ENCODE measurements around the gene CBLN2. TPM values are rescaled to one million over a fixed set of nuclear protein-coding genes. Genes with fewer than 3 reads are reported as not detected.

CBLN2 gene
- total RNA-seq = 280 TPM

DNA sequence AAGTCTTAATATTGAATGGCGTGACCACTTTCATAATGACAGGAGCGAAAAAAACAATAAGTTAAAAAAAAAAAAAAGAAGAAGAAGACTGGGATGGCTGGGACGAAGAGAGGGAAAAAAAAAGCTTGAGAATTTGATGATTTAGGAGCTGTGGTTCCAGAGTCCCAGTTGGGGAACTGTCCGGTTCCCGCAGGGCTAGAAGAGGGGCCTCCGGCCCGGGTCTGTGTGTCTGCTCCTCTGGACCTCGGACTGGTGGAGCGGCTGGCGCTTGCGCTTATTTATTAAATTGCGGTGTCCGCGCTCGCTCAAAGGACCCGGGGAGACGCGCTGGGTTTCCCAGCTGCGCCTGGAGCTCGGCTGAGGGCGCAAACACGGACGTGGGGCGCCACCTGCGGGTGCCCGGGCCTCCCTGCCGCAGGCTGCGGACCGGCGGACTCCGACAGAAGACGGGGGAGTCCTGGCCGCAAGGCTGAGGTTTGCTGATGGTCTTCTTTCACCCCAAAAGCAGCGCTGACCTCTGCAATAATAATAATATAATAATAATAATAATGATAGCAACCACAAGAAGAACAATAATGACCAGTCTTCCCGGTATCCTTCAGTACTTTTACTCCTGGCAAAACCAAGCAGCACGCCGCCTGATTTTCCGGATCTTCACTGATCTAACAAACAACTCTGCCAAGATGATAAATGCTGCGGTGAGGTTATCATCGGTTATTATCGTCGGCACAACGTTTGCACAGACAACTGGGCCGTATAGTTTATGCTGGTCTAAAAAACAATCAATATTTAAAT is at the start of gene CBLN2:
TSS of gene CBLN2 (minus strand) at position 251 of the 795 bp plus-strand sequence. CDS start 2,182 bp downstream, outside the sequence.
- FAIRE-seq (no peak), DNase-seq (ENCODE audit: low spot score in 2 of 2) (peak; percentile 77 to 79)

DNA sequence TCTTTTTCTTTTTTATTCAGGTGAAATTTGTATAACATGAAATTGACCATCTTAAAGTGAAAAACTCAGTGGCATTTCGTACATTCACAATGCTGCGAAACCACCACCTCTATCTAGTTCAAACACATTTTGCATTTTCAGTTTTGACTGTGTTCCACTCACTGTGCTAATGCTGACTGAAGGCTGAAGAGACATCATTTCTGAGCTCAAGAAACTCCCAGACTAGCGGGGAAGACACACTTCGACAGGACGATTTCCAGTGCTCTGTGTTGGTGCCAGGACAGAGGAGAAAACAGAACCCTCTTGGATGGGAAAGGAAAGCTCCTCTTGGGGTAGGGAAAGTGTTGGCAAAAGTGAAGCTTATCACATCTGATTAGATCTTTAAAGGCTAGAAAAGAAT is 44.2 kb upstream of the CBLN2 start:
- no peak for FAIRE-seq
- no peak for DNase-seq (ENCODE audit: low spot score in 2 of 2)

DNA sequence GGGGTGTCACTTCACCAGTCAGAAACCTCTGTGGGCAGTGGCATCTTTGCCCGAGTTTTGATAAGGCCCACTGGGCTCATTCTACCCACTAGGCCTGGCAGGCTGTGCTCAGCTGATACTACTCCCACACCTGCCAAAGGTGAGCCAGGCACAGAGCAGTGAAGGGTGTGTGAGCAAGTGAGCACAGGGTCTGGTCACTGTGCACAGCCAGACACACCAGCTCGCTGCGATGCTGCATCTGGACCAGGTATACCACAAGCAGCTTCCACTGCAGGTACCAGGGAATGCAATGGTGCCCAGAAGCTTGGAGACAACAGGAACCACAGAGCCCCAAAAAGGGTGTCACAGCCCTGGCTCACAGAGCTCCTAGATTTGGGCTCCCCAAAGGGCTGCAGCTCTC is 40.6 kb upstream of the CBLN2 start:
- DNase-seq (ENCODE audit: low spot score in 2 of 2) = no peak
- no peak for FAIRE-seq

DNA sequence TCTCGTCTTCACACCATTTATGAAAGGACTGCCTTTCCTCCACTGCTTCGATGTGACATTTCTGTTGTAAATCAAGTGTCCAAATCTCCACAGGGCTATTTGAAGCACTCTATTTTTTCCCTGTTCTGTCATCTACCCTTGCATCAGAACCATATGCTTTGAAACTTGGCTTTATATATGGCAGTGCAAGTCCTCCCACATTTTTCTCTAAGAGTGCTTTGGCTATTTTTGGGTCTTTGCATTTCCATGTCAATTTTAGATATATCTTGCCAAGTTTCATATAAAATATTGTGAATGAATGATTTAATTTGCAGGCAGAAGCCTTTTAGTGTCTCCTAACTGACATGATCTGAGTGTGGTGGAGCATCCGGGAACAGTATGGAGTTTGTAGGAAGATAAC is 37.8 kb upstream of the CBLN2 start:
- FAIRE-seq = no peak
- DNase-seq (ENCODE audit: low spot score in 2 of 2) = no peak

DNA sequence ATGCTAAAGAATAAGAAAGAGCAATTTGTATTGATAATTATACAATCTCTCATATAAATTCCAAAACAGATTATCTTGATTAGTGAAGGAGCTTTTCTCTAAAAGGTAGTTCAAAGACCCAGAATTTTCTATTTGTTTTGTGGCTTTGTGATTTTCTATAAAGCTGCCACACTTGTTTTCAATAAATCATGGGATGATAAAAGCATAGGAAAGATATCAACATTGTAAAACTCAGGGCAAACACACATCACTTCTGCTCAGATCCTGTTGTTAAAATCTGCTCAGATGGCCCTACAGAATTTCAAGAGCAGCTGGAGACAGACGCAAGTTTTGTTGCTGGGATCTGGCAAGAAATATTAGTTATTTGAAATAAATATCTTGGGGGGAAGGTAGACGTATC is 28.8 kb upstream of the CBLN2 start:
- DNase-seq (ENCODE audit: low spot score in 2 of 2) (no peak), FAIRE-seq (no peak)

DNA sequence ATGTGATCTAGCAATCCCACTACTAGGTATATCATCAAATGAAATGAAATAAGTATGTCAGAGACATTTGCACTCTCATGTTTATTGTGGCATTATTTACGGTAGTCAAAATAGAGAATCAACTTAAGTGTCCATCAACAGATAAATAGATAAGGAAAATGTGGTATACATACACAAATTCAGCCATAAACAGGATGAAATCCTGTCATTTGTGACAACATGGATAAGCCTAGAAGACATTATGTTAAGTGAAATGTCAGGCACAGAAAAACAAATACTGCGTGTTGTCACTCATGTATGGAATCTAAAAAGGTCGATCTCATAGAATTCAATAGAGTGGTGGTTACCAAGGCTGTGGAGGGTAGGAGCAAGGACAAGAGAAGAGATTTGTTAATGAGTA is 22.1 kb upstream of the CBLN2 start:
- no peak for DNase-seq (ENCODE audit: low spot score in 2 of 2)
- FAIRE-seq = no peak

DNA sequence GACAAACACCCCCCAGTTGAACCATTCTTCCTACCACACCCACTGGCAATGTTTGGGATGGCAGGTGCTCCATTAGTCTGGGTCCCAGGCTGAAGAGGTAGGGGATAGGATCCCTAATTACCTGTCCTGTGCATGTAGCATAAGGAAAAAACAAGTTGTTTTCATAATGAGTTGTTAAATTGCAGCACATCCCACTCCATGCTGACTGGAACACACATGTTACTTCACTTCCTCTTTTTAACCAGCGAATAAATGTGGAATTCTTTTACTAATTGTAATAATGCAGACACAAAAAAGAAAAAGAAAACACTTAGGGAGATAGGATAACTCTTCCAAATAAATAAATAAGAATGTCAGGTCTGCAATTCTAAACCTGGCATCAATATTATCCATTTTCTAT is 11.8 kb upstream of the CBLN2 start:
- FAIRE-seq (no peak), DNase-seq (ENCODE audit: low spot score in 2 of 2) (no peak)

DNA sequence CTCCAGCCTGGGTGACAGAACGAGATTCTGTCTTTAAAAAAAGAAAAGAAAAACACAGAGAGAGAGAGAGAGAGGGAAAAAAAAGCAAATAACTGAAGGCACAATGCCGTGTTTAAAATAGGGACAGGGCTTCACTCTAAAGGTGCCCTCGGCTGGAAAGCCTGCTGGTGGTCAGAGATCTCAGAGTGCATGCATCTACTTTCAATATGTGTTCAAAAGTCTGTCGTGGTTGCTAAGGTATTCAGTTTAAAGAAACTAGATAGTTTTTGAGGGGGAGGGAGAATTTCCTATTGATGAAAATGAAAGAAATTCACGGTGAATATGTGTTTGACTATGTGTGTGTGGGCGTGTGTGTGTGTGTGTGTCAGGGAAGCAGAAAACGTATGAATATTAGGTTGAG is 11.0 kb upstream of the CBLN2 start:
- DNase-seq (ENCODE audit: low spot score in 2 of 2) (no peak), FAIRE-seq (no peak)

DNA sequence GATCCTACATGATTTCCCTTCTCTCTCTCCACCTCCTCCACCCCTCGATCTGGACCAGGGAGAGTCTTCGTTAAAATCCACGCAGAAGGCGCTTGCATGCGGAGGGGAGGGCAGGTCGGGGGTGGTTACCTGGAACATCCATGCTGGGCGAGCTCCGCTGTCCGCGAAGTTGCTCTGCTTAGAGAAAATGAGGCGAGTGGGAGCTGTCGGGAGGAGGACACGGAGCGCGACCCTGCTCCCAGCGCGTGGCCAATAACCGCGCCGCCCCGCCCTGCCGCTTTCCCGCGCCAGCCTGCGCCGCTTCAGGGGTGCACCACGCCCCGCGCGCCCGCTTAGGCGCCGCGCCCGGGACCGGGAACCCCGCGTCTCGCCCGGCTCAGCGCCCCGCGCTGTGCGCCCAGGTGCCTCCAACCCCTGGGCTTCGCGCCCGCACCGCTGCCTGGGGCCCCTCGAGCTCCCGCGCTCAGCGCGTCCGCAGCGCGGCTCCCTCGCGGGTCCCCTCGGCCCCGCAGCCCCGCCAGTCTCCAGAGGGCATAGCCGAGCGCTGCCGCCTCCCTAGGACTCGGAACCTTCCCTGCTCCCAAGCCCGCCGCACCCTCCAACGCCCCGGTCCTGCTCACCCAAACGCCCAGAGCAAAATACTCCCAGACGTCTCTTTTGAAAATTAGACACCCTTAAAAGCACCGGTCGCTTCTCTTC is 636 bp downstream of the CBLN2 start:
- peak; percentile 20 to 26 for DNase-seq (ENCODE audit: low spot score in 2 of 2)
- no peak for FAIRE-seq

DNA sequence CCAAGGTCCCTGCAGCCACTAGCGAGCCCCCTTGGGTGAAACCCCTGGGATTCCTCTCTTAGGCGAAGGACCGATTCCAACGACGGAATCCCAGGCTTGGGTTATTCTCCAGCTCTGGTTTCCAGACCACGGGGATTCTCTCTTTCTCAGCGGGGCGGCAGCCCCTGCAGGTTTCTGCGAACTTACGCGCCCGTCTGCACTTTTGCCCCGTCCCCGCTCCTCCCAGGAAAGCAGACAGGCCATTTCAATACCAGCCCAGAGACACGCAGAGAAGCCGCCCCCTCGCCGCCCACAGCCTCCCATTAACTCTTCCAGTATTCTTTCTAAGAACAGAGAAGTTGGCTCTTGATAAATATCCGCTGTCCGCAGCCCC is 1.2 kb downstream of the CBLN2 start:
- no peak for FAIRE-seq
- peak in 1 of 2 donors; percentile 41 for DNase-seq (ENCODE audit: low spot score in 2 of 2)

DNA sequence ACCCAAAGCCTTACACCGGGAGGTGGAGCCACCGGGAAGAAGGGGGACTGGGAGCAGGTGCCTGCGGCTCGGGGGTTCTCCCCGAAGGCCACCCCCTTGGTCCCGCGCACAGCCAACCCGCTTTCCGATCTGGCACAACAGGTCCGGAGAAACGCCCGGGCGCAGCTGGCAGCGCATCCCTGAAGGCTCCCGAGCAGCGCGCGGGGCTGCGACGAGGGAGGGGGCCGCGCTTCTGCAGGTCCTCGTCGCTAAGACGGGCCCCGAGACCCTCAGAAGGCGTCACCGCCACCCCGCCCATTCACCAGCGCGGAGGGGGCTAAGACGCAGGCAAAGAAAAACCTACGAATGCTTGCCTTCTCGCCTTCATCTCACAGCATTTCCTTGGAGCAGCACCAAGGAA is 1.8 kb downstream of the CBLN2 start:
- DNase-seq (ENCODE audit: low spot score in 2 of 2) (peak; percentile 12 to 28), FAIRE-seq (no peak)

DNA sequence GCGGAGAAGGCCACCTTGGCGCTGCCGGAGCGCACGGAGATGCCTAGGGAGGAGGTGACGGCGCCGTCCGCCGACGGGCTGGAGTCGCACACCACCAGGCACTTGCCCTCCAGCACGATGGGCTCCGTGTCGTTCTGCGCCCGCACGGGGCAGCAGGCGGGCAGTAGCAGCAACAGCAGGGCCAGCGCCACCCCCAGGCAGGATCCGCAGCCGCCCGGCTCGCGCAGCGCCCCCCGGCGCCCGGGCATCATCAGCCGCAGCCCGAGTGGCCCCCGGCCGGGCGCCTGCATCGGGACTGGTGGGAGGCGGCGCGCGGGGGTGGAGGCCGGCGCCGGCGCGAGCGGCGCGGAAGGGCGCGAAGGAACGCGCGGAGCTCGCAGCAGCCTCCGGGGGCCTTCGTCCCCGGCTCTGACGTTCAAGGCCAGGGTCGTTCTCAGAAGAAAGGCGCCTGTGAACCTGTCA is 2.2 kb downstream of the CBLN2 start:
- DNase-seq (ENCODE audit: low spot score in 2 of 2) (peak in 1 of 2 donors; percentile 13), FAIRE-seq (no peak)

DNA sequence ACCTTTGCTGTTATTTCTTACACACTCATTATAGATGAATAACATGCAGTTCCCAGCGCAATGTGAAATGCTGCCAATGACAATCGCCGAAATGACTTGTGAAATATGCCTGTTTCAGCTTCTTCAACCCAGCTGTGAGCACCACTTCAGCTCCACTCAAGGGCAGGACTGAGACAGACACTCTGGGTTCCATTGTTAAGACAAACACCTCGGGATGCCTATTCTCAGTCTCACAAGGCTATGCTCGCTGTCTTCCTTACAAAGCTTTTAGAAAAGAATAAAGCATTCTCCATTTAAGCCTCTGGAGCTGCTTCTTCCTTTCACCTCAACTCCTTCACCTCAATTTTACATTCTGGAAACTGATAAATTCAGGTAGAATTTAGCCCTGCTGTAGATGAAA is 4.2 kb downstream of the CBLN2 start:
- FAIRE-seq (no peak), DNase-seq (ENCODE audit: low spot score in 2 of 2) (no peak)

DNA sequence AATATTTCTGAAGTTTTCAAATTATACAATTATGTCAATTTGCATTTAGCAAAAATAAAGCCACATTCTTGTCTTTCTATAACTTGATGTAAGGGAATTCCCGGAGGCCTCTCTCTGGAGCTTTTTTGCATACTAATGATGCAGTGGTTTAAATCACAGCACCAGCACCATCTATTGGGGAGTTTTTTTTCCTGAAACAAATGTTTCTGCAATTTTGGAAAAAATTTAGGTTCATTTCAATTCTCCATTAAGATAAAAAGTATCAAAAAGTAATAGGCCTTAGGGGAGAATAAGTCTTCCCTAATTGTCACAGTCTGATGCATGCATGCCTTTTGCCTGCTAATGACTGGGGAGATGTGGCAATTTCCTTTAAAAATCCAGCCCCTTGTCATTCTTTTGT is 13.5 kb downstream of the CBLN2 start:
- peak; percentile 87 for FAIRE-seq
- no peak for DNase-seq (ENCODE audit: low spot score in 2 of 2)

DNA sequence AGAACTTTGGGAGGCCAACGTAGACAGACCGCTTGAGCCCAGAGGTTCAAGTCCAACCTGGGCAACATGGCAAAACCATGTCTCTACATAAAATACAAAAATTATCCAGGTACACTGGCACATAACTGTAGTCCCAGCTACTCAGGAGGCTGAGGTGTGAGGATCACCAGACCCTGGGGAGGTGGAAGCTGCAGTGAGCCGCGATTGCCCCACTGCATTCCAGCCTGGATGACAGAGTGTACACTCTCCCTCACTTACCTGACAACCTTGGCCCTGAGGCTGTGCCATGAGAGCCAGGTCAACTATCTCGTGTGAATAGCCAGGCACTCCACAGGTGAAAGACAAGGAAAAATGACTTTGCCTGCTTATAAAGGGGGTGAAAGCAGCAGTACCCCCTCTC is 39.3 kb downstream of the CBLN2 start:
- DNase-seq (ENCODE audit: low spot score in 2 of 2) (no peak), FAIRE-seq (no peak)

DNA sequence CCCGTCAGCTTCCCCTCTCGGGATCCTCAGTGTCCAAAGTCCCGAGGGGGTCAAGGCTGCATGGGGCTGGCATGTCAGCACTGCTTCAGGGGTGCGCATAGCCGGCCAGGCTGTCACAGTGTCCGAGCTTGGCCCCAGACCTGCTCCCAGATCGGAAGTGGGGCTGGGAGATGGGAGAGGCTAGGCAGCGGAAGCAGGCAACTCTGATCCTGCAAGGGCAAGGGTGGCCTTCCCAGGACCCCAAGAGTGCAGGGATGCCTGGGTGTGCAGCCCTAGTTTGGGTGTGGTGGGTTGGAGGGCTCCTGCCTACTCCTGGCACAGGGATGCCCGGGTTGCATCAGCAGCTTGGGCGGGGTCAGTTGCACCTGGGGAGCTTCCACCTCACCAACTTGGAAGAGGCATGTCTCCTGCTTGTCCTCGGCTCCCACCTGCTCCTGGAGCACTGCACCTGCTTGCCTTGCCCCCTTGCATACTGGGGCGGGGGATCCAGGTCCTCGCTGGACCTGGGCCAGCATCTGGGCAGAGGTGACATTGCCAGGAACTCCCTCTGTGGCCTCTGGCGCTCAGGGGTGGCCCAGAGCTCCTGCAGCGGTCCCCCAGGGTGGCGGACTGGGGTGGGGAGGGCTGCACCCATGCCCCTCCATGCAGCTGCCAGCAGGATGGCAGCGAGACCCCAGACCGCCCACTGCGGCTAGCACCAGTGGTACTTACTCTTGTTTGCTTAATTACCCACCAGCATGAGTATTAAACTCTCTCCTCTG is 41.3 kb downstream of the CBLN2 start:
- DNase-seq (ENCODE audit: low spot score in 2 of 2) = no peak
- no peak for FAIRE-seq

DNA sequence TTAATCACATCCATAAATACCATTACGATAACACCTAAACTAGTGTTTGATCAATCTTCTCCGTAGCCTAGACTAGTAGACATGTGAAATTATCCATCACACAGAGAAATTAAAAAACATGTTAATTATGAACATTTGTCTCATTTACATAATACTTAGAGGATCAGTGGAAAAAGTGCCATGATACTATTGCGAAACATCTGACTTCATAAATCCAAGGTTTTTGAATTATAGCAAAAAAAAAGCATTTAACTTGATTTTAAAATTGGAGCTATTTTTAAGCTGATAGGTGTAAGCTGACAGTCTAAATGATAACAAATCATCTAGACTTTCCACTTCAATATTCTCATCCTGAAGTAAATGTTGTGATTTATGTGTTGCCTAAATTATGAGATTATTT is 51.6 kb downstream of the CBLN2 start:
- no peak for FAIRE-seq
- no peak for DNase-seq (ENCODE audit: low spot score in 2 of 2)
